HG02759 (cell line): ENCODE data around the gene NAV3.
A peak's percentile ranks its signal among the peaks of the same experiment; 100 is the strongest.
"Not testable (repeated sequence)": the region's sequence is repeated elsewhere in the genome, so short reads cannot be mapped to it uniquely, and the experiment has no call there.

Experiments
- ATAC-seq: cut with Tn5 transposase; IDR thresholded peaks from one replicate; pipeline ENCODE4 v1.9.1; 2021; ENCODE audit warnings: mild to moderate bottlenecking, moderate library complexity; ENCODE audit not compliant: unreplicated experiment

The NAV3 gene

DNA sequence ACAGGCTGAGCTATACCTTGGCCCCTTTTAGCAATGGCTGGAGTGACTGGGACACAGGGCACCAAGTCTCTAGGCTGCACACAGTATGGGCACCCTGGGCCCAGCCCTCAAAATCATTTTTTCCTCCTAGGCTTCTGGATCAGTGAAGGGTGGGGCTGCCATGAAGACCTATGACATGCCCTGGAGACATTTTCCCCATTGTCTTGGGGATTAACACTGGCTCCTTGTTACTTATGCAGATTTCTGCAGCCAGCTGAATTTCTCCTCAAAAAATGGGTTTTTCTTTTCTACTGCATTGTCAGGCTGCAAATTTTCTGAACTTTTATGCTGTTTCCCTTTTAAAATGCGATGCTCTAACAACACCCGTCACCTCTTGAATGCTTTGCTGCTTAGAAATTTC is 272.1 kb downstream of the NAV3 start:
- ATAC-seq = not testable (repeated sequence)

DNA sequence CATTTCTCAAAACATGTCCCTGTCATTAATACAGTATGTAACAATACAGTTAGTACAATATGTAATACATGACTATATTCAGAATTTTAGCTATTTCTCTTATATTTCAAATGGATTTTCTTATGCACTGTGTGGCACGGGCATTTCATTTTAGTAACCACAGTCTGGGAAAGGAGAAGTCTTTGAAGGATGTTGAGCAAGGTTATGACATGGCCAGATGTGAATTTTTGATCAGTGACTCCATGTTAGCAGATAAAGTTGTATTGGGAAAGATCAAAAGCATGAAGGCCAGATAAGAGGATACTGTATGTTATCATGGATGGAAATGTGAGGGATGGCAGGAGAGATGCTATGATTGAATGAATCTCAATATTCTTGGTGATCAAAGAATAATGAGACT is 285.2 kb downstream of the NAV3 start:
- ATAC-seq = no peak

DNA sequence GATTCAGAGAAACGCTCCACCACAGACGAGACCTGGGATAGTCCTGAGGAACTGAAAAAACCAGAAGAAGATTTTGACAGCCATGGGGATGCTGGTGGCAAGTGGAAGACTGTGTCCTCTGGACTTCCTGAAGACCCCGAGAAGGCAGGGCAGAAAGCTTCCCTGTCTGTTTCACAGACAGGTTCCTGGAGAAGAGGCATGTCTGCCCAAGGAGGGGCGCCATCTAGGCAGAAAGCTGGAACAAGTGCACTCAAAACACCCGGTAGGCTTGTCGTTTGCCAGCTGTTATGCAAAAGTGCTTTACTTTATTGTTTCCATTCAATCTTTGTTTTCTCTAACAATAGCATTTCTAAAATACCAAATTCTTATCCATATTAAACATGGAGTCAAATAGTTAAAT is 287.3 kb downstream of the NAV3 start:
- no peak for ATAC-seq

DNA sequence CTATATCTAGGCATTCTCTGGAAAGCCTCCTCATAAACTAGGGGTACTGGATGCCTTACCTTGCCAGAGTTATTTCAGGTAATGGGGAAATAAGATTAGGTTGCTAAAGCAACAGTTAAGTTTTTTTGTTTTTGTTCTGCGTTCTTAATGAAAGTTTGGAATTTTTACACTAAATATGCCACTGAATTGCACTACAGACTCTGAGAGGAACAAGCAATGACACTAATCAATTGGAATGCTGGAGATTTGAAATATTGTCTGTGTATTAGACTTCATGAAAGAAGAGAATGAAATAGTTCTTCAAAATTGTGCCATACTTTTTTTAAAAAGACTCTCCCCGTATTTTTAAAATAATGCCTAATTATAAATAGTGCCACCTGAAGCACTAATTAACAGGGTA is 287.8 kb downstream of the NAV3 start:
- ATAC-seq = no peak

DNA sequence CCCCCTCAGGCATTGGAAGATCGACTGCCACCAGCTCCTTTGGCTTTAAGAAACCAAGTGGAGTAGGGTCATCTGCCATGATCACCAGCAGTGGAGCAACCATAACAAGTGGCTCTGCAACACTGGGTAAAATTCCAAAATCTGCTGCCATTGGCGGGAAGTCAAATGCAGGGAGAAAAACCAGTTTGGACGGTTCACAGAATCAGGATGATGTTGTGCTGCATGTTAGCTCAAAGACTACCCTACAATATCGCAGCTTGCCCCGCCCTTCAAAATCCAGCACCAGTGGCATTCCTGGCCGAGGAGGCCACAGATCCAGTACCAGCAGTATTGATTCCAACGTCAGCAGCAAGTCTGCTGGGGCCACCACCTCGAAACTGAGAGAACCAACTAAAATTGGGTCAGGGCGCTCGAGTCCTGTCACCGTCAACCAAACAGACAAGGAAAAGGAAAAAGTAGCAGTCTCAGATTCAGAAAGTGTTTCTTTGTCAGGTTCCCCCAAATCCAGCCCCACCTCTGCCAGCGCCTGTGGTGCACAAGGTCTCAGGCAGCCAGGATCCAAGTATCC is 288.7 kb downstream of the NAV3 start:
- ATAC-seq = no peak

DNA sequence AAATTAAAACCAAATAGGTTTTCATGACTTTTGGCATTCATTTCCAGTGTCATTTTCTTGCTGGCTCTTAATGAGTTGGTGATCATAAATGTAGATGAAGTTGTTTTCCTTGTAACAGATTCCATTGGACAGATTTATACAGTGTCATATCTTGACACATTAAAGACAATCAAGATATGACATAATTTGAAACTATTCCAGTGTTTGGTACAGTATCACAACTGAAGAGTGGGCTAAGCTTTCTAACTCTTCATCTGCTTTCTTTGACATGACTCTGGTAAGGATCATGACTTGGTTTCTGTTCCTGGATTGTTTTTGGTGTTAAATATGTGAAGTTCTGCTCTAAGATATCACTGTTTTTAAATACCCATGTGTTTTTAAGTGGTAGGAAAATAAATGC is 289.6 kb downstream of the NAV3 start:
- no peak for ATAC-seq

DNA sequence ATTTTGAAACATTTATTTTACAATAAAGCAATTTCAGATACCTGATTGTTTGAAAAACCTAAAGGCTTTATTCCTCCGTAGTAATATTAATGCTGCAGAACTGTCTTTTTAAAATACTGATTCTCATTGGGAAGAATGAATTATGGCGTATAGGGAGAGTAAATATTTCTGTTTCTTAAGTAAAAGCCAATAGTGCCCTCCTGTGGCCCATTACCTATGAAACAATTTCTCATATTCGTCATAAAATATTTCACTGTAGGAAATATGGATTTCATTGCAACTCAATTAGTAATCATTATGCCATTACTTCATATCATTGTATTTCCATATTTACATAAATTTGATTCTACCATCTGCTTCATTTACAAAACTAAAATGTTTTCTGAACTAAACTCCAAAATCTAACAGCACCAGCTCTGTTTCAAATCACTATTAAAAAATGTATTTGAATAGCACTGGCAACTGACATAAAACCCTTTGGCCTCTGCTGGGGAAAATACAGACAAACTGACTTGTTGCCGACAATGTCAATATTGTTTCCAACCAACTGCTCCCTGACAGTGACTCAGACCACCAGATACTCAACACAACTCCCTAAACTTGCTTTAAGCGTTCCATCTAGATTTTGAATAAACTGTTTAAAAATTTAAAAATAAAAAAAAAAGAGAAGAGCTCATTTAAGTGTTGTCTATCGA is 290.3 kb downstream of the NAV3 start:
- no peak for ATAC-seq

DNA sequence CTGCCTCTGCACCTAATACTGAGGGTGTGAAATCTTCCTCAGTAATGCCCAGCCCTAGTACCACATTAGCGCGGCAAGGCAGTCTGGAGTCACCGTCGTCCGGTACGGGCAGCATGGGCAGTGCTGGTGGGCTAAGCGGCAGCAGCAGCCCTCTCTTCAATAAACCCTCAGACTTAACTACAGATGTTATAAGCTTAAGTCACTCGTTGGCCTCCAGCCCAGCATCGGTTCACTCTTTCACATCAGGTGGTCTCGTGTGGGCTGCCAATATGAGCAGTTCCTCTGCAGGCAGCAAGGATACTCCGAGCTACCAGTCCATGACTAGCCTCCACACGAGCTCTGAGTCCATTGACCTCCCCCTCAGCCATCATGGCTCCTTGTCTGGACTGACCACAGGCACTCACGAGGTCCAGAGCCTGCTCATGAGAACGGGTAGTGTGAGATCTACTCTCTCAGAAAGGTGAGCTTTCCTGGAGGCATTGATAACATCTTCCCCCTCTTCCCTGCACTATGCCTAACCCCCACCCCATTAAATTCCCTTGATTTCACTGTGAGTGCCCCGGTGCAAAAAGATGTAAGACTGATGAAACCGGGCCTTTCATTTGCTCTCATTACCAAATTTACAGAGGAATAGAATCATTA is 291.4 kb downstream of the NAV3 start:
- no peak for ATAC-seq

DNA sequence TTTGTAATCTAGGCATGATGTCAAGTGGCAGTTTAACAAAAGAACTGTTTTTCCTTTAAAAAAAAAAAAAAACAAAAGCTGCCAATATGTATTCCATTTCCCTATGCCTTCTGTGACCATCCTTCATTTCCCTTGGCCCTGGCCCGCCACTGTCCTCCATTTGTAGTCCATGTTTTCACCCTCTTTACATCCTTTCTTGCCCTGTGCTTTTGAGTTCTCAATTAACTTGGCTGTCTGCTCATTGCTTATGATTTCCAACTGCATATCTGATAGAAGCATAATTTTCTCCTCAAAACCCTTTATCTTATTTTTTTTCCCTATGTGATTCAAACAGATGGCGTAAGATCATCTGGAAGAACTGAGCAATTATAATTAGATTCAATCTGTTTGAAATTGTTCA is 297.5 kb downstream of the NAV3 start:
- no peak for ATAC-seq

DNA sequence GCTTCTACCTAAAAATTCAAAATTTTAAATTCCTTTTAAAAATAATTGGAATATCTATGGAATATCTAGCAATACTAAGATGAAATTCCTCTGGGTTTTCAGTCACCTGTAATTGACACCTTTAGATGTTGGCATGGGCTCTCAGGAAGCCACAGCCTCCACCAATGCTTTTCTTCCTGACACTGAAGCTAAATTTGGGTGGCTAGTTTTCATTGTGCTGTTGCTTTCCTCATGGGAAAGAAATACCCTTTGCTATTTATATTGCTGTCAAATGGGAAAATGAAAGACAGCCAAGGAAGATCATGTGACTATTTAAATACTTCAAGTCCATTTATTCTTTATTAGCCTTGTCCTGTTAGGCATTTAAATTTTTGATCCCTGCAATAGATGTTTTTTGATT is 313.0 kb downstream of the NAV3 start:
- no peak for ATAC-seq

DNA sequence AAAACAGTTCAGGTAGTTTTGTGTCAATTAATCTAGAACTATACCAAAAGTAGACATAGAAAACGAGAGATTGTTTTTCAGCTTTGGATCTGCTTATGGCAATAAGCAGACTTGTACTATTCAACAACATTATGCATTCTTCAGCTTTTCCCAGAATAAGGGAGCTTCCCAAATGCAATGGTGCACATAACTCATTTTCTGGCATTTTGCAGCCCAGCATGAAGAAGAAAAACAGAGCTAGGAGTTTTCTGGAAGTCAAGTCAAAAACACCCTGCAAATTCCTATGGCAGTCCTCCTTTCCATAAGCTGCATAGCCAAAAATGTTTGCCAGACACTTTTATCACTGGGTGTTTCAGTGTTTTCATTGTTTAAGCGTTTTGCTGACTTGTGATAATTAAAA is 314.7 kb downstream of the NAV3 start:
- ATAC-seq = no peak

DNA sequence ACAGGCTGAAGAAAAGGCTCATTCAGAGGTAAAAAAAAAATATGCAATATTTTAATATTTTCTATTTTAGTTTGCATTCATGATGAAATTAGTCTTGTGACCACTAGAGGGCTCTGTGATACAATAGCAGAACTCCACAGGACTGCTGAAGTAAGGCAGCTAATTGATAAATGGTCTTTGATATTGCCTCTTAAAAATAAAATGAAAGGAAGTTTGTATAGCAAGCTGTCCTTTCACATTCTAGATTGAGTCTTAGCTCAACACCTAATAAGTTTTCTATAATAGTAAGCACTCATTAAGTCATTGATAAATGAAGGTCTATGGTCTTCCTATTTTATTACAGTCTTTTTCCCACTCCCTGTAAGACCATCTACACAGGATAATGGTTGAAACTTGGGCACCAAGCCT is 315.7 kb downstream of the NAV3 start:
- ATAC-seq = peak; percentile 59

DNA sequence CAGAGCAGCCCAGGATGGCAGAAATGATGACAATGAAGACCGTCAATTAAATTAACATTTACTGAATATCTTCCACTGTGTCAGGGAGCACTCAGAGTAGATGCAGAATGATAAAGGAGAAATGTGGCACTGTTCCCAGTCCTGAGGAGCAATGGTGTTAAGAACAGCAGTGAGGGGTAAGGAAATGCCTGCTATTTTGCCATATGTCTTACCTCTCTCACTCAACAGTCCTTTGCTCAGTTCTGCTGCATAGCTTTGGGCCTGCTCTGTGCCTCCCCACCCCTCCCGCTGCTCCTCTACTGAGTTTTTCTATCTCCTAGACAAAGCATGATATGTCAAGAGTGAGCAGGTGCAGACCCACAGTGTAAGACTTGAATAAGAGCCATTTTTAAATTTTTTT is 318.8 kb downstream of the NAV3 start:
- ATAC-seq = no peak

DNA sequence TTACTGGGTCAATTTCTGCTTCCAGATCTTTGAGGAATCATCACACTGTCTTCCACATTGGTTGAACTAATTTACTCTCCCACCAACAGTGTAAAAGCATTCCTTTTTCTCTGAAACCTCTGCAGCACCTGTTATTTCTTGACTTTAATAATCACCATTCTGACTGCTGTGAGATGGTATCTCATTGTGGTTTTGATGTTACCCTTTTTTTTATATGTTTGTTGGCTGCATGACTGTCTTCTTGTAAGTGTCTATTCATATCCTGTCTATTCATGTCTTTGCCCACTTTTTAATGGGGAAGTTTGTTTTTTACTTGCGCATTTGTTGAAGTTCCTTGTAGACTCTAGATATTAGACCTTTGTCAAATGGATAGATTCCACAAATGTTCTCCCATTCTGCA is 324.9 kb downstream of the NAV3 start:
- ATAC-seq = no peak

DNA sequence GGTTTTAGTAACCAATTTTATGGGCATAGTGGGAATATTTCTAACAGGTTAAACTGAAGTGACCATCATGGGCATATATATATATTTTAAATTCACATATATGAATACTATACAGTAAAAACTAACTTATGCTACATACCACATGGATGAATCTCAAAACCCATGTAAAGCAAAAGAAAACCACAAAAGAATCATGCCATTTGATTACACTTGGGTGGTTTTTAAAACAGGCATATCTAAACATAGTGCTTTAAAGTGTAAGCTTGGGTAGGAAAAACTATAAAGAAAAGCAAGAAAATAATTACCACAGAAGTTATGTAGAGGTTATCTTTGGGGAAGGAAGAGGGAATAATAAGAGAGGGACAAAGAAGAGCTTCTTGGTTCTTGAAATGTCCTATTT is 326.1 kb downstream of the NAV3 start:
- ATAC-seq = no peak

DNA sequence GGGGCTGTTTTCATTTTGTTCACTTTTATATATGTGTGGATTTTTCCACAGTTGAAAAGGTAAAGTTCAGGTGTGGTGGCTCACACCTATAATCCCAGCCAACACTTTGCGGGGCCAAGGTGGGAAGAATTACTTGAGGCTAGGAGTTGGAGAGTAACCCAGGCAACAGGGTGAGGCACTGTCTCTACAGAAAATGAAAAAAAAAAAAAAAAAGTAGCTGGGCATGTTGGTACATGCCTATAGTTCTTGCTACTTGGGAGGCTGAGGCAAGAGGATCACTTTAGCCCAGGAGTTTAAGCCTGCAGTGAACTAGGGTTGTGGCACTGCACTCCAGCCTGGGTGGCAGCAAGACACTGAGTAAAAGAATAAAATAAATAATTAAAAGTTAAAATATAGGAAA is 326.5 kb downstream of the NAV3 start:
- no peak for ATAC-seq

DNA sequence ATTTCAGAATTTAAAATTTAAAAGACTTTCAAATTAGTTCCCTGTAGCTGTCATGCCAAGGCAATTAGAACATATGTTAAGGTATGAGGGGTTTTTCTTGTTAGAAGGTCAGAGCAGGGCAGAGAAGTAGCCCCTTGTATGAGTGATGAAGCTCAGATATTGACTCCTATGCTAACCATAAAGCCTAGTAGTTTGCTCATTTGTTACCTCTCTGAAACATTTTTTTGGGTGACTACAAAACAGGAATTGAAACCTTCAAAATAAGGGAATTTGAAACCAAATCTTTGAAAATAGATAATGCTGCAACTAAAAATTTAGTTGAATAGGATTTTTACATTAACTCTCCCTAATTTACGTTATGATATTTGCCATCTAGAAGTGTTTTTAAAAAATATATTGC is 333.5 kb downstream of the NAV3 start:
- ATAC-seq = no peak

DNA sequence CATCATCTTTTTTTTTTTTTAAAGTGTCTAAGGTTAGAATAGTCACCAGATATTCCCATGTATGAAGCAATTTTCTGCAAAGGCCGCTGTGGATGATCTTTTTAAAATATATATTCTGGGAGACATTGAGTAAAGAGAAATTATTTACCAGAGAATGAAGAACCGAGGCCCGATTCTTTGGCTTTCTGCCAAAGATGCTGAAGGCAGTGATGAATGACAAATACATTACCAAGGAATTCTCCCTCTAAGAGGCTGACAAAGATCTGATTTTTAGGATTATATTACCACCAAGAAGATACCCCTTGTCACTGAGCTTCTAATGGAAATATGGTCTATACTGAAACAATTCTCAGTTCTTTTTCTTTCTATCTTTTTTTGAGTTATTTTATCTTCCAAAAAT is 336.8 kb downstream of the NAV3 start:
- no peak for ATAC-seq

DNA sequence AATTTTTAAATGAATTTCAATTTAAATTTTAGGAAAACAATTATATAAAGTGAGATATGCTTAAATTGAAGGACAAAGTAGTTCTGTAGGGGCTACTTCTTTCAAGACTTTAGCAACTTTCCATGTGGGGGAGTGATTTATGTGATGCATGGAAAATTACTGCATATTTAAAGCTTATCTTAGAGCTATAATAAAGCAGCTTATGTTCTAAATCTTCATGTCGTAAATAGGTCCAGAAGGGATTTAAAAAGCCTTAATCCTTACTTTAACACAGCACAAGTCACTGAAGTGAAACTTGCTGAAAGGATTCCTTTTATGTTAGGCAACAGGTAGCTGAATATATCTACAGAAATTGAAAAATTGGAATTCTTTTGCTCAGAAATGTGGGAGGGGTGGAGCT is 340.4 kb downstream of the NAV3 start:
- ATAC-seq = no peak

DNA sequence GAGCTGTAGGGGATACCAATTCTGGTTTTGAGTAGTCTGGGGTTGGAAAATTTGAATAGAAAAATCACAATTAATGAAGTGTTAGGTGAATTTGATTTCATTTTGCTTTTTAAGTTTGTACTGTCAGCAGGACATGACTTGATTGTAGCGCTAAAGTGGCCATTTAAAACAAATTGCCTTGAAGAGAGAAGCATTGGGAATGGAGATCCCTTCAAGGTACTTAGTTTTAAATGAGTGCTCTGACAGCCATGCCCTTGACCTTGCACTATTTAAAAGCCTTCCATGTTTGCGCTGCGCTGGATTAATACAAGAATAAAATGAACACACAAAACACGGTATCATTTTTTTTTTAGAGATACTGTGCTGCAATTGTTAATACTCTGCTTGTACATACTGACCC is 345.9 kb downstream of the NAV3 start:
- no peak for ATAC-seq

DNA sequence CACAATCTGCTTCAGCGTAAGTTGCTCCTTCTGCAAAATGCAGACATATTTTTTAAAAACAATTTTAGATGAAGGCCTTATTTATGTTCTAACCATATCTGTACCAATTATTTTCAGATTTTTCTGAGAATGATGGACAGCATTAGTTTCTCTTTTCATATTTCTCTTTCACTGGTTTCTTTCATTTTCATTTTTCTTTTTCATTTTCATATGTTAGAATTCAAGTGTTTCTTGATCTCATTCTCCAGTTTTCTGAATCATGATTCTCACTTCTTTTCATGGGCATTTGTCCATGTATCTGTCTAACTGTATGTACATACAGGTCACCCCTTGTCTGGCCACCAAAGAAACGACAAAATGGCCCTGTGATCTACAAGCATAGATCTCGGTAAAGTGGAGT is 346.6 kb downstream of the NAV3 start:
- ATAC-seq = no peak

DNA sequence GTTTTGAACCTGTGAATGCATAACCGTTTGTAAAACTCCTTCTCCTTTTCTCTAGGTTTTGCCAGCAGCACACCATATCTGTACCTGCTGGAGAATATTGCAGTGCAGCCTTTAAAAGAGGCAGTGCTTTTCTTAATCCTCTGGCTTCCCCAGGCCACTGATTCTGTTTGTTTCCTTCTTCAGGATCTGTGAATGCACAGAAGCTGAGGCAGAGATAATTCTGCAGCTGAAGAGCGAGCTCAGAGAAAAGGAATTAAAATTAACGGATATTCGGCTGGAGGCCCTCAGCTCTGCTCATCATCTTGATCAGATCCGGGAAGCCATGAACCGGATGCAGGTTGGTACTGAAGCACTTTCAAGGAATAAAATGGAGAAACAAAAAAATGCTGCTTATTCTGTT is 348.7 kb downstream of the NAV3 start:
- ATAC-seq = no peak
